ENCODE results near the gene MS4A13.

GRCh38 chr11:60515144-60515855 is at the start of gene MS4A13:
- TF ChIP-seq, protein P1, sequence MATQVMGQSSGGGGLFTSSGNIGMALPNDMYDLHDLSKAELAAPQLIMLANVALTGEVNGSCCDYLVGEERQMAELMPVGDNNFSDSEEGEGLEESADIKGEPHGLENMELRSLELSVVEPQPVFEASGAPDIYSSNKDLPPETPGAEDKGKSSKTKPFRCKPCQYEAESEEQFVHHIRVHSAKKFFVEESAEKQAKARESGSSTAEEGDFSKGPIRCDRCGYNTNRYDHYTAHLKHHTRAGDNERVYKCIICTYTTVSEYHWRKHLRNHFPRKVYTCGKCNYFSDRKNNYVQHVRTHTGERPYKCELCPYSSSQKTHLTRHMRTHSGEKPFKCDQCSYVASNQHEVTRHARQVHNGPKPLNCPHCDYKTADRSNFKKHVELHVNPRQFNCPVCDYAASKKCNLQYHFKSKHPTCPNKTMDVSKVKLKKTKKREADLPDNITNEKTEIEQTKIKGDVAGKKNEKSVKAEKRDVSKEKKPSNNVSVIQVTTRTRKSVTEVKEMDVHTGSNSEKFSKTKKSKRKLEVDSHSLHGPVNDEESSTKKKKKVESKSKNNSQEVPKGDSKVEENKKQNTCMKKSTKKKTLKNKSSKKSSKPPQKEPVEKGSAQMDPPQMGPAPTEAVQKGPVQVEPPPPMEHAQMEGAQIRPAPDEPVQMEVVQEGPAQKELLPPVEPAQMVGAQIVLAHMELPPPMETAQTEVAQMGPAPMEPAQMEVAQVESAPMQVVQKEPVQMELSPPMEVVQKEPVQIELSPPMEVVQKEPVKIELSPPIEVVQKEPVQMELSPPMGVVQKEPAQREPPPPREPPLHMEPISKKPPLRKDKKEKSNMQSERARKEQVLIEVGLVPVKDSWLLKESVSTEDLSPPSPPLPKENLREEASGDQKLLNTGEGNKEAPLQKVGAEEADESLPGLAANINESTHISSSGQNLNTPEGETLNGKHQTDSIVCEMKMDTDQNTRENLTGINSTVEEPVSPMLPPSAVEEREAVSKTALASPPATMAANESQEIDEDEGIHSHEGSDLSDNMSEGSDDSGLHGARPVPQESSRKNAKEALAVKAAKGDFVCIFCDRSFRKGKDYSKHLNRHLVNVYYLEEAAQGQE (tag by site-specific recombination; IDR thresholded peaks at IDR 0.05): no peak
- TF ChIP-seq, protein P2, sequence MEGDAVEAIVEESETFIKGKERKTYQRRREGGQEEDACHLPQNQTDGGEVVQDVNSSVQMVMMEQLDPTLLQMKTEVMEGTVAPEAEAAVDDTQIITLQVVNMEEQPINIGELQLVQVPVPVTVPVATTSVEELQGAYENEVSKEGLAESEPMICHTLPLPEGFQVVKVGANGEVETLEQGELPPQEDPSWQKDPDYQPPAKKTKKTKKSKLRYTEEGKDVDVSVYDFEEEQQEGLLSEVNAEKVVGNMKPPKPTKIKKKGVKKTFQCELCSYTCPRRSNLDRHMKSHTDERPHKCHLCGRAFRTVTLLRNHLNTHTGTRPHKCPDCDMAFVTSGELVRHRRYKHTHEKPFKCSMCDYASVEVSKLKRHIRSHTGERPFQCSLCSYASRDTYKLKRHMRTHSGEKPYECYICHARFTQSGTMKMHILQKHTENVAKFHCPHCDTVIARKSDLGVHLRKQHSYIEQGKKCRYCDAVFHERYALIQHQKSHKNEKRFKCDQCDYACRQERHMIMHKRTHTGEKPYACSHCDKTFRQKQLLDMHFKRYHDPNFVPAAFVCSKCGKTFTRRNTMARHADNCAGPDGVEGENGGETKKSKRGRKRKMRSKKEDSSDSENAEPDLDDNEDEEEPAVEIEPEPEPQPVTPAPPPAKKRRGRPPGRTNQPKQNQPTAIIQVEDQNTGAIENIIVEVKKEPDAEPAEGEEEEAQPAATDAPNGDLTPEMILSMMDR (tag by site-specific recombination; IDR thresholded peaks at IDR 0.05): no peak
- TF ChIP-seq ZBTB1 (tag by site-specific recombination; IDR thresholded peaks at IDR 0.05): no peak
- TF ChIP-seq MEIS1 (CRISPR knock-in tag; IDR thresholded peaks at IDR 0.05; ENCODE audit: borderline replicate concordance): no peak
- no peak for TF ChIP-seq ZNF664 (tag by site-specific recombination; IDR thresholded peaks at IDR 0.05)
- TF ChIP-seq SETDB1 (IDR thresholded peaks at IDR 0.05; ENCODE audit: insufficient read length, low read length): no peak
- TF ChIP-seq SCRT1 (tag by site-specific recombination; IDR thresholded peaks at IDR 0.05; ENCODE audit: borderline replicate concordance): no peak
- TF ChIP-seq ZNF768 (tag by site-specific recombination; IDR thresholded peaks at IDR 0.05): no peak
- no peak for TF ChIP-seq ZSCAN4 (tag by site-specific recombination; IDR thresholded peaks at IDR 0.05)
- TF ChIP-seq ZNF2 (tag by site-specific recombination; IDR thresholded peaks at IDR 0.05): no peak
- TF ChIP-seq ZNF133 (tag by site-specific recombination; IDR thresholded peaks at IDR 0.05): no peak

All from HEK293 (cell line).